Ishikawa (cell line): ENCODE data around the gene METTL13.
A peak's percentile ranks its signal among the peaks of the same experiment; 100 is the strongest.

ENCODE experiments used
- CEBPB ChIP-seq: IDR thresholded peaks from 2 replicates; pipeline ENCODE4 v1.6.1; 2012
- CREB1 ChIP-seq: IDR thresholded peaks from 2 replicates; pipeline ENCODE4 v1.6.1; 2012; ENCODE audit warnings: low read depth
- EGR1 ChIP-seq: IDR thresholded peaks from 2 replicates; pipeline ENCODE4 v1.6.1; 2012
- EP300 ChIP-seq: IDR thresholded peaks from 2 replicates; pipeline ENCODE4 v1.6.1; 2012; ENCODE audit warnings: borderline replicate concordance
- FOXM1 ChIP-seq: IDR thresholded peaks from 2 replicates; pipeline ENCODE4 v1.6.1; 2012; ENCODE audit warnings: low read depth, borderline replicate concordance
- NFIC ChIP-seq: IDR thresholded peaks from 2 replicates; pipeline ENCODE4 v1.6.1; 2012
- RAD21 ChIP-seq: IDR thresholded peaks from 2 replicates; pipeline ENCODE4 v1.6.1; 2012; ENCODE audit warnings: low read depth
- TAF1 ChIP-seq: IDR thresholded peaks from 2 replicates; pipeline ENCODE4 v1.6.1; 2012; ENCODE audit warnings: low read depth, mild to moderate bottlenecking
- TCF12 ChIP-seq: IDR thresholded peaks from 2 replicates; pipeline ENCODE4 v1.6.1; 2012; ENCODE audit warnings: low read depth
- TEAD4 ChIP-seq: IDR thresholded peaks from 2 replicates; pipeline ENCODE4 v1.6.1; 2012
- YY1 ChIP-seq: IDR thresholded peaks from 2 replicates; pipeline ENCODE4 v1.6.1; 2012; ENCODE audit warnings: low read depth
- ZBTB7A ChIP-seq: IDR thresholded peaks from 2 replicates; pipeline ENCODE4 v1.6.1; 2012; ENCODE audit warnings: low read depth
- TF ChIP-seq, protein P1 (sequence below): IDR thresholded peaks from 2 replicates; pipeline ENCODE4 v1.6.1; 2012
- TF ChIP-seq, protein P2 (sequence below): IDR thresholded peaks from 2 replicates; pipeline ENCODE4 v1.6.1; 2012
- TF ChIP-seq, protein P3 (sequence below): IDR thresholded peaks from 2 replicates; pipeline ENCODE4 v1.6.1; 2012; ENCODE audit warnings: low read depth, mild to moderate bottlenecking

METTL13 gene

DNA sequence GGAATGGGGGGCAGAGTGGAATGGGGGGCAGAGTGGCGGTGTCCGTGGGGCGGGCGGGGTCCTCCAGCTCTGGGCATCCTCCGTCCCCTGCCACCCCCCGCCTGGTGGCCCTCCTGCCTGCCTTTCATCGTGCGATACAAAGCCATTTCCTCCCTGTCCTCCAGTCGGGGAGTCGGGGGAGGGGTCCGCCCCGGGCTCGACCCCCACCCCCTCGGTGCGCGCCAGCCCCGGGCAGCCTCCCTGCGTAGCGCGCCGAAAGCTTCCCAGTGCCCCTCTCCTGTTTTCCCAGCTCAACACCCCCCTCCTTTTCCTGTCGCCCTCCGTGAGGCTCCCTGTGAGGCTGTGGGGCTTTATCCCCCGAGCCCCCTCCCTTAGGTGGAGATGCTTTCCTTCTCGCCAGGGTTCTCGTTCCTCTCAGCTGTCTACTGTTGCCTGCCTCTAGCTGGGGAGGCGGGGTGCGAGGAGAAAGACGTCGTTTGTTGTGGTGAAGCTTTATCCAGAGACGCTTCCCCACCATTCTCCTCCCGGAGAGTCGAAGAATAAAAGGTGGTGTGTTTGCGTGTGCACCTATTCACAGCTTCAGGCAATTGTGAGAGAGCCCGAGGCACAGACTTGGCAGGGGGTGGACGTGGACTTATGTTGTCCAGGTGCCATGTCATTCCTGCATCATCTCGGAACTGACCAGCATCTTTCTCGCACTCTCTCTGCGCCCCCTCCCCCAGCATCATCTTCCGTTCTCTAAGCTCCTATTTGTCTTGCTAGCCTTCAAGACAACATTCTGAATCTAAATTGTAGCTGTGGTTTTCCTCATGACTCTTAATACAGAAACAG lies 60.7 kb downstream of the METTL13 start:
- TF ChIP-seq CEBPB: no peak
- TF ChIP-seq ZBTB7A: peak; percentile 83

DNA sequence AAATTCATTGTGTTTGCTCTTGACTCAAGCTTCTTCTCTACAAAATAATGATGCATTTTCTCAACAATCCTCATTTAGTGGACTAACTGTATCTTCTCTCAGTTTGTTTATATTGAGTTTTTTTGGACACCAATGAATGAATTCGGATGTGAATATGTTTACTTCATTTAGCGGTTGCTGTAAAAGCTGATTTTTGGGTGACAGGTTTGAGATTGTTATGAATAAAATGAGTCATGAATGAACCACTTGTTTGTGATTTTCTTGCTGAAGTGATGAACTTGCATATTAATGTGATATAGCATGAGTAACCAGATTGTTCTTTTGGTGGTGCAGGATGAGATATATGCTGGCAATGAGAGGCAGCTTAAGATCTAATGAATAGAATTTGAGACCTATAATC lies 62.9 kb downstream of the METTL13 start:
- TF ChIP-seq NFIC (no peak), ZBTB7A (no peak), TEAD4 (no peak), EP300 (no peak), RAD21 (no peak), YY1 (no peak), FOXM1 (no peak), TAF1 (no peak), TCF12 (no peak), CEBPB (no peak)
- TF ChIP-seq, protein P1, sequence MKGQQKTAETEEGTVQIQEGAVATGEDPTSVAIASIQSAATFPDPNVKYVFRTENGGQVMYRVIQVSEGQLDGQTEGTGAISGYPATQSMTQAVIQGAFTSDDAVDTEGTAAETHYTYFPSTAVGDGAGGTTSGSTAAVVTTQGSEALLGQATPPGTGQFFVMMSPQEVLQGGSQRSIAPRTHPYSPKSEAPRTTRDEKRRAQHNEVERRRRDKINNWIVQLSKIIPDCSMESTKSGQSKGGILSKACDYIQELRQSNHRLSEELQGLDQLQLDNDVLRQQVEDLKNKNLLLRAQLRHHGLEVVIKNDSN: no peak
- TF ChIP-seq, protein P2, sequence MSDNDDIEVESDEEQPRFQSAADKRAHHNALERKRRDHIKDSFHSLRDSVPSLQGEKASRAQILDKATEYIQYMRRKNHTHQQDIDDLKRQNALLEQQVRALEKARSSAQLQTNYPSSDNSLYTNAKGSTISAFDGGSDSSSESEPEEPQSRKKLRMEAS: no peak
- TF ChIP-seq, protein P3, sequence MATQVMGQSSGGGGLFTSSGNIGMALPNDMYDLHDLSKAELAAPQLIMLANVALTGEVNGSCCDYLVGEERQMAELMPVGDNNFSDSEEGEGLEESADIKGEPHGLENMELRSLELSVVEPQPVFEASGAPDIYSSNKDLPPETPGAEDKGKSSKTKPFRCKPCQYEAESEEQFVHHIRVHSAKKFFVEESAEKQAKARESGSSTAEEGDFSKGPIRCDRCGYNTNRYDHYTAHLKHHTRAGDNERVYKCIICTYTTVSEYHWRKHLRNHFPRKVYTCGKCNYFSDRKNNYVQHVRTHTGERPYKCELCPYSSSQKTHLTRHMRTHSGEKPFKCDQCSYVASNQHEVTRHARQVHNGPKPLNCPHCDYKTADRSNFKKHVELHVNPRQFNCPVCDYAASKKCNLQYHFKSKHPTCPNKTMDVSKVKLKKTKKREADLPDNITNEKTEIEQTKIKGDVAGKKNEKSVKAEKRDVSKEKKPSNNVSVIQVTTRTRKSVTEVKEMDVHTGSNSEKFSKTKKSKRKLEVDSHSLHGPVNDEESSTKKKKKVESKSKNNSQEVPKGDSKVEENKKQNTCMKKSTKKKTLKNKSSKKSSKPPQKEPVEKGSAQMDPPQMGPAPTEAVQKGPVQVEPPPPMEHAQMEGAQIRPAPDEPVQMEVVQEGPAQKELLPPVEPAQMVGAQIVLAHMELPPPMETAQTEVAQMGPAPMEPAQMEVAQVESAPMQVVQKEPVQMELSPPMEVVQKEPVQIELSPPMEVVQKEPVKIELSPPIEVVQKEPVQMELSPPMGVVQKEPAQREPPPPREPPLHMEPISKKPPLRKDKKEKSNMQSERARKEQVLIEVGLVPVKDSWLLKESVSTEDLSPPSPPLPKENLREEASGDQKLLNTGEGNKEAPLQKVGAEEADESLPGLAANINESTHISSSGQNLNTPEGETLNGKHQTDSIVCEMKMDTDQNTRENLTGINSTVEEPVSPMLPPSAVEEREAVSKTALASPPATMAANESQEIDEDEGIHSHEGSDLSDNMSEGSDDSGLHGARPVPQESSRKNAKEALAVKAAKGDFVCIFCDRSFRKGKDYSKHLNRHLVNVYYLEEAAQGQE: no peak

DNA sequence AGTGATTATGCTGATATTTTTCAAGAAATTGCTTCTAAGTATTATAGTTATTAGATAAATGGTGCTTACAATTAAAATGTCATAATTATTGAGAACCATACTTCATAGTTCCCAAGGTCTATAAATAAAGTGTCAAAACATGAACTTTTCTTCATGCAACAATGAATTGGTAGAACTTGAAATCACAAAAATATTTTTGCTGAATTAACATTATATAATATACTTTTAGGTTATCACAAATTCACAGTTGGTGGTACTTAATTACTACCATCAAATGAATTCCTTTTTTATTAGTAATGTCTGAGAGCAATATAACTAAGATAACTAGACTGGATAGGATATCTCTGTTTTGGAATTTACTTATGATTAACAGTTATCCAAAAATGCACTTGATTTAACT lies 64.5 kb downstream of the METTL13 start:
- TF ChIP-seq ZBTB7A: no peak
- no peak for TF ChIP-seq CEBPB
- TF ChIP-seq, protein P3: no peak
- no peak for TF ChIP-seq EP300
- TF ChIP-seq, protein P2: no peak
- TF ChIP-seq CREB1: no peak
- TF ChIP-seq RAD21: no peak
- no peak for TF ChIP-seq TAF1
- no peak for TF ChIP-seq TEAD4
- TF ChIP-seq, protein P1: no peak
- no peak for TF ChIP-seq NFIC
- TF ChIP-seq EGR1: no peak
- no peak for TF ChIP-seq TCF12
- no peak for TF ChIP-seq YY1
- TF ChIP-seq FOXM1: no peak
